Left ventricle myocardium inferior (tissue), 1 donor: ENCODE data around the gene SPATA9. TPM values are rescaled to one million over a fixed set of nuclear protein-coding genes. Genes with fewer than 3 reads are reported as not detected.

ENCODE experiments used
- DNase-seq: peaks from one replicate; pipeline ENCODE4 v3.0.0-alpha.2; 2020
- H3K27ac ChIP-seq: fragments of 200-600 bp; replicated peaks from 2 replicates; pipeline ENCODE4 v1.8.0; 2021
- H3K27me3 ChIP-seq: fragments of 200-600 bp; 2 replicates; pipeline ENCODE4 v1.8.0; 2021; ENCODE audit warnings: low read depth
- H3K36me3 ChIP-seq: fragments of 200-600 bp; 2 replicates; pipeline ENCODE4 v1.8.0; 2021
- H3K4me1 ChIP-seq: fragments of 200-600 bp; 2 replicates; pipeline ENCODE4 v1.8.0; 2021
- H3K4me3 ChIP-seq: fragments of 200-600 bp; 2 replicates; pipeline ENCODE4 v1.8.0; 2021; ENCODE audit warnings: mild to moderate bottlenecking, moderate library complexity
- H3K9me3 ChIP-seq: fragments of 200-600 bp; replicated peaks from 2 replicates; pipeline ENCODE4 v1.8.0; 2021
- CTCF ChIP-seq: fragments of 200-600 bp; IDR thresholded peaks from 2 replicates; pipeline ENCODE4 v1.8.0; 2021; ENCODE audit warnings: antibody characterized with exemption, mild to moderate bottlenecking, borderline replicate concordance
- intact Hi-C: fragments of 100-400 bp; cut with micrococcal nuclease; formaldehyde crosslinking; loops from one replicate; pipeline ENCODE4 v1.11.0; 2022
- total RNA-seq: library from RNA; stranded (reverse); fragmentation: NEBNext Ultra II Directional; extraction: Animal tissue kit (Norgen Biotek cat#: 25700); gene quantifications from one replicate; pipeline ENCODE4 v1.2.1, GENCODE V29; 2021
- donor health status: DM: no; HTN: yes; CAD: no; lungs with severe emphysema.

The SPATA9 gene
- total RNA-seq, 1 donor from 2014 or later = not detected

- Histone ChIP-seq H3K27me3 (peaks cover 8% of the 10 kb centered on the region), H3K4me1 (peaks cover 24% of the 10 kb centered on the region), H3K36me3 (no peaks in the 10 kb centered on the region), H3K4me3 (no peak overlapping the region), H3K9me3 (no peaks in the 10 kb centered on the region), H3K27ac (no peak overlapping the region)
- DNase-seq = no peak
- intact Hi-C loops = no loop called here
- no peak for TF ChIP-seq CTCF
Observed at GRCh38 chr5:95623706-95624105, 59.1 kb downstream of the SPATA9 start.

- DNase-seq = no peak
- Histone ChIP-seq H3K27ac (no peak overlapping the region), H3K4me3 (peak overlapping the region; percentile 76), H3K9me3 (no peaks in the 10 kb centered on the region), H3K27me3 (peaks cover 8% of the 10 kb centered on the region), H3K36me3 (no peaks in the 10 kb centered on the region), H3K4me1 (peaks cover 24% of the 10 kb centered on the region)
- intact Hi-C loops = no loop called here
- TF ChIP-seq CTCF = no peak
Observed at GRCh38 chr5:95621839-95622629, 60.8 kb downstream of the SPATA9 start.

GRCh38 chr5:95620870-95621838 lies 61.6 kb downstream of the SPATA9 start:
- Histone ChIP-seq H3K4me3 (peak overlapping the region; percentile 76), H3K27me3 (peaks cover 8% of the 10 kb centered on the region), H3K36me3 (no peaks in the 10 kb centered on the region), H3K4me1 (peaks cover 24% of the 10 kb centered on the region), H3K27ac (no peak overlapping the region), H3K9me3 (no peaks in the 10 kb centered on the region)
- DNase-seq = peak; percentile 32
- TF ChIP-seq CTCF = no peak
- intact Hi-C loops = no loop called here

- no peak within 1 kb of the TSS for H3K27ac ChIP-seq
- DNase-seq = peak; percentile 44
- H3K36me3 ChIP-seq = no peaks in the 10 kb centered on the region
- intact Hi-C loops = no loop called here
- H3K27me3 ChIP-seq = peaks cover 8% of the 10 kb centered on the region
- H3K4me3 ChIP-seq = peak within 1 kb of the TSS; percentile 76
- TF ChIP-seq CTCF = no peak
- peaks cover 24% of the 10 kb centered on the region for H3K4me1 ChIP-seq
- no peaks in the 10 kb centered on the region for H3K9me3 ChIP-seq
Observed at GRCh38 chr5:95620030-95620869, 62.5 kb downstream of the SPATA9 start, which contains the start of gene GPR150. GPR150 (plus strand) TSS chr5:95620087; CDS start chr5:95620276, 189 bp downstream.
